Measurements from ENCODE around the gene TOR3A.
"Not testable (repeated sequence)": the region's sequence is repeated elsewhere in the genome, so short reads cannot be mapped to it uniquely, and the experiment has no call there.

The TOR3A gene

DNA sequence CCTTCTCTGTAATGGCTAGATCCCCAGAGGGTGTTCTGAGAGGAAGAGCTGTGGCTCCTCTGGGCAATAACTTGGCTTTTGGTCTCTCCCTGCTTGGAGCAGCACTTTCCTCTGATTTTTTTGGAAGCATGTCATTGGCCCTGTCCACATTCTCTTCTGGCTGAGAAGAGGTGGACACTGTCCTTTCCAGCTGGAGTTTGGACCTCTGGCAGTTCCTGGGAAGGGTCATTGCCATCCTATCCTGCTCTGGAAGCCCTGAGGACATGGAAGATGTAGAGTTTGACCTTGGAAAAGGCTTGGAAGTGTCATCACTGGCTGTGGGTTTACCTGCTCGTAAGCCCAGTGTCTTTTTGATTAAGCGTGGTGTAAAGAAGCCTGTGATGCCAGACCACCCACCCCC lies 26.8 kb downstream of the TOR3A start:
- DNase-seq (ENCODE audit: low read depth), result no peak

DNA sequence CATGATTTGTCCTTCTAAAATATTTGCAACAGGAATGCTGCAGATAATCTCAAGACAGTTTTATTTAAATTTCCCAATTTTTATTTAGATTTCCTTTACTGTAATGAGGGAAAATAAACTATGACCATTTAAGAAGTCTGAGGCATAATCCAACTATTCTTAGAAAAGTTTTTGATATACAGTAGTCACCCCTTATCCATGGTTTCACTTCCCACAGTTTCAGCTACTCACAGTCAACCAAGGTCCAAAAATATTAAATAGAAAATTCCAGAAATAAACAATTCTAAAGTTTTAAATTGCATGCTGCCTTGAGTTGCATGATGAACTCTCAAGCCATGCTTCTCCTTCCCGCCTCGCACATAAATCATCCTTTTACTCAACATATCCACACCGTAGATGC lies 33.3 kb downstream of the TOR3A start:
- no peak for DNase-seq (ENCODE audit: low read depth)

DNA sequence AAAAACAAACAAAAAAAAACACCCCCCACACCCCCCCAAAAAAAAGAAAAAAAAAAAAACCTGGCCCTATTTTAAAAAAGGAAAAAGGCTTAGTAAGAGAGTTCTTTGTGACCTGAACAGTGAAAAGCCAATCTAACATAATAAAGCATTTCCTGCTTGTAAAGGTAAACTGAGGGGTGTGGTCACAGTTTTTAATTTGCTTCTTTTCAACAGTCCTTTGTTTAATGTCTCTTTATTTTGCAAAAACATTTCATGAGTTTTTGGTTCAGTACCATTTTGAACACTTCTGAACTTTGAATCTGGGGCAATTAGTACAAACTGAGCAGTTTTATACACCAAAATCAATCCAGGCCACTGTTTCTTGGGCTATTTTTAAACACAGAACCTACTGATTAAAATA lies 37.6 kb downstream of the TOR3A start:
- DNase-seq (ENCODE audit: low read depth), result no peak

DNA sequence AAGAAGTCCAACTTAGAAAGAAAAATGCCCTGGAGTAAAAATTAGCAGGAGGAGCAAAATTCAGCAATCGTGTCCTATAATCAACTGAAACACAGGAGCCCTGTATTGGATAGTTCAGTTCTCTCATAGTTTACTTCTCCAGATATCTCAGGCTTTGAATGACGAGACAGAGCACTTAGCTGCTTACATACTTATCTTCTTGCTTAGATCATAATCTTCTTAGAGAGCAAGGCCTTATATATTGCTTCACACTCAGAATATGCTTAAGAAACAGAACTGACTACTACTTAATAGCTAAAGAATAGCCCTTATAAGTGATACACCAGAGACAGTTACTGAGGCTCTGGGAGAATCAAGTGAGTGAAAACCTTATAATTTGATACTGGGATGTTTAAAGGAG lies 38.9 kb downstream of the TOR3A start:
- DNase-seq (ENCODE audit: low read depth), result no peak

DNA sequence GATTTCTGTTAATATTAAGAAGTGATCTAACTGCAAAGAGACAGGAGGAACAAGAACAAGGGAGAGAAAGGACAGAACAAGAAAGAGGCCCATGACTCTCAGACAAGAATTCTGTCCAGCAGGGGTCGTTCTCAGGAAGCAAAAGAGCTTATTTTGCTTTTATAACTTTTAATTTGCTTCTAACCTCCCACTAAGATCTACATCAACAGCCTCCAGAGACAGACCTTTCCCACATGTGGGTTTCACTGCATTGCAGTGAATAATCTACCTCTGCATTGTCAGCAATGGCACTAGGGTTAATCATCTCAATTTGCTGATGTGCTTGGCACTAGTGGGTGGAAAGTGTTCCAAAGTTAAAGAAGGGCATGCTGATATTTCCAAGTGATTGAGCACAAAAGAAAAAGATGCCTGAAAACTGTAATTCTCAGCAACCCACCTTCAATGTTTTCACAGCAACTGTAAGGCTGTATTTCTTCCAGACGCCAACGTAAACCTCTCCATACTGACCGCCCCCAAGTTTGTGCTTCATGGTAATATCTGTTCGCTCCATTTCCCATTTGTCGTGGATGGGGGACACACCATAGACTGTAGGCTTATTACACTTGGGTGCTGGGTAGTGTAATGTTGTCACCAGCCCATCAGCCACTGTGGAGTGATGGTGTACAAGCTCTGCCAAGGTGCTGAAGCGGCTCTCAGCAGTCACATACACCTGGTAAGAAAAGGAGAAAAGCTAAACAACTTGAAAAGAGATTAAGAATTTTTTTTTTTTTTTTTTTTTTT lies 39.5 kb downstream of the TOR3A start:
- DNase-seq (ENCODE audit: low read depth), result peak; percentile 68

DNA sequence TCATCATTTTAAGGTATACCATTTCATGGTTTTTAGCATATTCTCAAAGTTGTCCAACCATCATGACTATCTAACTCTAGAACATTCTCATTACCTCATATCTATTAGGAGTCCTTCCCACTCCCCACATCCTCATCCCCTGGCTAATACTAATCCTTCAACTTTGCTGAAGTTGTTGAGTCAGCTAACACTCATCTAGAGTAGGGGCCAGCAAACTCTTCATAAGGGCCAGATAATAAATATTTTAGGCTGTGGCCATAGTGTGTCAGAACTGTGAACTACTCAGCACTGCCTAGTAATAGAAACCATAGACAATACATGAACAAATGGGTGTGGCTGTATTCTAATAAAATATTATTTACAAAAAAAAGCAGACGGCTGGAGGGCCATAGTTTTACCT lies 43.0 kb downstream of the TOR3A start:
- DNase-seq (ENCODE audit: low read depth), result peak; percentile 89

DNA sequence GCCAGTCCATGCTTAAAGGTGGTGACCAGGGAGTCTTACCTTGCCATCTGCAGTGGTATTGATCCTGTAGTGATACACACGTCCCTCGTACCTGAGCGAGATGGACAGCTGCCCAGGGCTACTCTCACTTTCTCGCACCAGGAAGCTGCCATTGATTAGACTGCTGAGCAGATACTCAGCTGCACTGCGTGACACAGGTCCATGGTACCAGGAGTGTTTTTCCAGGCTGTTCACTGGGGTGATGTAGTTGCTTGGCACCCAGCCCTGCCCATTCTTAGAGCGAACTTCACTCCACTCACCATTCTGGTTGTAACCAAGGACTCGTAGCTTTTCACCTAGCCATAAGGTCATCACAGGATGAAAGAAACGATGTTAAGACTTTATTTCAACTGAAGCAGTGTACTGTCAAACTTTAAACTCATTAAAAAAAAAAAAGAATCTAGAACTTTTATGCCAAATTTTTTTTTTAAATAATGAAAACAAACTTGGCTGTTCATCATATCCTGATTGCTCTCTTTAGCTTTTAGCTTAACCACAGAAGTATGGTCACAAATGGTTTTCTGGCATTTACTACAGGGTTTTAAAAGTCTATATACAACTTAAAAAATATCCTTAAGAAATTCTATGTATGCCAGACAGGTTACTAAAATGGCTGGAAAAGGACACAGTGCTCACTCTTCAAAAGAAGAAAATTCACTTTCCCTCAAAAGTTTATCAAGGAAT lies 44.6 kb downstream of the TOR3A start:
- DNase-seq (ENCODE audit: low read depth), result no peak

DNA sequence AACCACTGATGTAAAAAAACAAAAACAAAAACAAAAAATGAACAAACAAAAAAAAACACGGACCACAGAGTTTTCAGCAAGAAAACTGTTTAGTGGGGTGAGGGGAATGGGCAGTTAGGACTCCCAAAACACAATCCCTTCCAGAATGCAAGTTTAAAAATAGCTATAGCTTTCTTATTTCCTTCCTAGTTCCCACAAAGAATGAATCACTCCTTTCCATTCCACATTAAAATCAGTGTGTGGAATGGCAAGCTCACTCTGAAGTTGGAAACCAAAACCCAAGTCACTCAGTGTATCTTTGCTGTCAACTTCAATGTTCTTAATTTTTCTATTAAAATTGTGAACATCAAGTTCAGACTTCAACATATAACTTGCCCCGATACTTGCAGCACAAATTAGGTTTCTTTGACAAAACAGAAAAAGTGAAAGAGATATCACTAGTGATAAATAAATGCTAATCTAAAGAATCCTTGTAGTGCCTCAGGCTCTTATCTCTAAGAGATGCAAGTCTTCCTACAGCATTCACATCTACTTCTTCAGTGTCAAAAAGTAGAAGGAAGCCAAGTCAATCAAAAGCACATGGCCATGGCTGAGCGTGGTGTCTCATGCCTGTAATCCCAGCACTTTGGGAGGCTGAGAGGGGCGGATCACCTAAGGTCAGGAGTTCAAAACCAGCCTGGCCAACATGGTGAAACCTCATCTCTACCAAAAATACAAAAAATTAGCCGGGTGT lies 45.5 kb downstream of the TOR3A start:
- peak; percentile 67 for DNase-seq (ENCODE audit: low read depth)

DNA sequence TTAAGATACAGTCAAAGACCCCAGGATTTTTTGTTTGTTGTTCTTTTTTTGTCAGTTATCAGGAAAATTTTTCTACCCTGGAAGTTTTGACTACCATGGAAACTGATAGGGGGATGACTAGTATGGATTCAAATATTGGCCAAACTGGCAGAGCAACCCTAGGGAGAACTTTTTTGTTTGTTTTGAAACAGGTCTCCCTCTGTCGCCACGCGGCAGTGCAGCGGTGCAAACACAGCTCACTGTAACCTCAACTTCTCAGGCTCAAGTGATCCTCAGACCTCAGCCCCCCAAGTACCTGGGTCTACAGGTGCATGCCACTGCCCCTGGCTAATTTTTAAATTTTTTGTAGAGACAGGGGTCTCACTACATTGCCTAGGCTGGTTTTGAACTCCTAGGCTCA lies 46.6 kb downstream of the TOR3A start:
- no peak for DNase-seq (ENCODE audit: low read depth)

DNA sequence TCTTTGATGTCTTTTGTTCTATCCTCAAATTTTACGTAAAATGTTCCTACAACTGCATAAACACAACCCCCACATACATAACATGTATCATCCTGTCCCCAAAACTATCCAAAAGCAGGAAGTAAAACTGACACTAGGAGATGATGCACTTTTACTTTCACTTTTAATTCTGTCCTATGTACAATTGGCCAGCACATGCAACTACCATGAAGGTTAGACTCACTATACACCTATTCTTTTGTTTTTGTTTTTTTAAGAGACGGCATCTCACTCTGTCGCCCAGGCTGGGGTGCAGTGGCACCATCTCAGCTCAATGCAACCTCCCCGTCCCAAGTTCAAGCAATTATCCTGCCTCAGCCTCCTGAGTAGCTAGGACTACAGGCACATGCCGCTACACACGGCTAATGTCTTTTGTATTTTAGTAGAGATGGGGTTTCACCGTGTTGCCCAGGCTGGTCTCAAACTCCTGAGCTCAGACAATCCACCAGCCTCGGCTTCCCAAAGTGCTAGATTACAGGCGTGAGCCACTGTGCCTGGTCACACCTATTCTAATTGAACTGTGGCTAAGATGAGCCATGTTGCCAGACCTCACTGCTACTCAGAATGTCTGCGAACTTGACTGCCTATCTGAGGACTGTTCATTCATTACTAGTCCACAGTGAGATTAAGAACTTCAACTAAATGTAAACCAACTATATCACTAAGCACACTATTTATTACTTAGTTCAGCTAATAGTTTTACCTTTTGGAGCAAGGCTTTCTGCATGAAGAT lies 48.0 kb downstream of the TOR3A start:
- peak; percentile 70 for DNase-seq (ENCODE audit: low read depth)

DNA sequence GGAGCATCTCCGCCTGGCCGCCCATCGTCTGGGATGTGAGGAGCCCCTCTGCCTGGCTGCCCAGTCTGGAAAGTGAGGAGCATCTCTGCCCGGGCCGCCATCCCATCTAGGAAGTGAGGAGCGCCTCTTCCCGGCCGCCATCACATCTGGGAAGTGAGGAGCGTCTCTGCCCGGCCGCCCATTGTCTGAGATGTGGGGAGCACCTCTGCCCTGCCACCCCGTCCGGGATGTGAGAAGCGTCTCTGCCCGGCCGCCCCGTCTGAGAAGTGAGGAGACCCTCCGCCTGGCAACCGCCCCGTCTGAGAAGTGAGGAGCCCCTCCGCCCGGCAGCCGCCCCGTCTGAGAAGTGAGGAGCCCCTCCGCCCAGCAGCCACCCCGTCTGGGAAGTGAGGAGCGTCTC lies 53.3 kb downstream of the TOR3A start:
- not testable (repeated sequence) for DNase-seq (ENCODE audit: low read depth)

DNA sequence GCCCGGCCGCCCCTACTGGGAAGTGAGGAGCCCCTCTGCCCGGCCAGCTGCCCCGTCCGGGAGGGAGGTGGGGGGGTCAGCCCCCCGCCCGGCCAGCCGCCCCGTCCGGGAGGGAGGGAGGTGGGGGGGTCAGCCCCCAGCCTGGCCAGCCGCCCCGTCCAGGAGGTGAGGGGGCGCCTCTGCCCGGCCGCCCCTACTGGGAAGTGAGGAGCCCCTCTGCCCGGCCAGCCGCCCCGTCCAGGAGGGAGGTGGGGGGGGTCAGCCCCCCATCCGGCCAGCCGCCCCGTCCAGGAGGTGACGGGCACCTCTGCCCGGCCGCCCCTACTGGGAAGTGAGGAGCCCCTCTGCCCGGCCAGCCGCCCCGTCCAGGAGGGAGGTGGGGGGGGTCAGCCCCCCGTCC lies 53.8 kb downstream of the TOR3A start:
- not testable (repeated sequence) for DNase-seq (ENCODE audit: low read depth)

DNA sequence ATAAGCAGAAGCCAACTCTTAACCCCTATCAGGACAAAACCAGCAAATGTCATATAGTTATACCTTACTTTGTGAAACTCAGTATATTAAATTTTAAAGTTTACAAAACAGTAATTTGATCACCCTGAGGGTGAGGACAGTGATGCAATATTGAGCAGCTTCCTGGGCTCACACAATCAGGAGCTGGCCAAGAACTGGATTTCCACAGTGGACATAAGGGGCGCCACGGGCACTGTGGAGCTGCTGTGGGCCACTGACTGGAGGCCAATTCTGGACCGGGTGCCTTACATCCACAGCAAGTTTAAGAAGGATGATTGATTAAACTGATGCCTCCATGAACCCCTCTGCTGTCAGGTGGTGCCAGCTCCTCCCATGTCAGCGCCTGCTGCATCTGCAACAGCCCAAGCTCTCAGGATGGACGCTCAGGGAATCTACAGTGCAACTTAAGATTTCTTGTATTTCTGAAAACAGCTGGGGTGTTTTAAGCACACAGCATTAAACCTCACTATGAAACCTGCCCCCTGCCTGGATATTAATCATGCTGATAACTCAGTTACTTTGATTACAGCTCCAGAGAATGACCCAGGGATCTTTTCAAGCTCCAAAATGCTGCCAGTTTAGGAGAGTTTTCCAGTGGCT lies 55.9 kb downstream of the TOR3A start:
- DNase-seq (ENCODE audit: low read depth), result peak; percentile 30

DNA sequence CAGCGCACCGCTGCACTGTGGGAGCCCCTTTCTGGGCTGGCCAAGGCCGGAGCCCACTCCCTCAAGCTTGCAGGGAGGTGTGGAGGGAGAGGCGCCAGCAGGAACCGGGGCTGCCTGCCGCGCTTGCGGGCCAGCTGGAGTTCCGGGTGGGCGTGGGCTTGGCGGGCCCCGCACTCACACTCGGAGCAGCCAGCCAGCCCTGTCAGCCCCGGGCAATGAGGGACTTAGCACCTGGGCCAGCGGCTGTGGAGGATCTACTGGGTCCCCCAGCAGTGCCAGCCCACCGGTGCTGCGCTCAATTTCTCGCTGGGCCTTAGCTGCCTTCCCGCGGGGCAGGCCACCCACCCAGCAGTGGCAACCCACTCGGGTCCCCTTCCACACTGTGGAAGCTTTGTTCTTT lies 56.9 kb downstream of the TOR3A start:
- not testable (repeated sequence) for DNase-seq (ENCODE audit: low read depth)

DNA sequence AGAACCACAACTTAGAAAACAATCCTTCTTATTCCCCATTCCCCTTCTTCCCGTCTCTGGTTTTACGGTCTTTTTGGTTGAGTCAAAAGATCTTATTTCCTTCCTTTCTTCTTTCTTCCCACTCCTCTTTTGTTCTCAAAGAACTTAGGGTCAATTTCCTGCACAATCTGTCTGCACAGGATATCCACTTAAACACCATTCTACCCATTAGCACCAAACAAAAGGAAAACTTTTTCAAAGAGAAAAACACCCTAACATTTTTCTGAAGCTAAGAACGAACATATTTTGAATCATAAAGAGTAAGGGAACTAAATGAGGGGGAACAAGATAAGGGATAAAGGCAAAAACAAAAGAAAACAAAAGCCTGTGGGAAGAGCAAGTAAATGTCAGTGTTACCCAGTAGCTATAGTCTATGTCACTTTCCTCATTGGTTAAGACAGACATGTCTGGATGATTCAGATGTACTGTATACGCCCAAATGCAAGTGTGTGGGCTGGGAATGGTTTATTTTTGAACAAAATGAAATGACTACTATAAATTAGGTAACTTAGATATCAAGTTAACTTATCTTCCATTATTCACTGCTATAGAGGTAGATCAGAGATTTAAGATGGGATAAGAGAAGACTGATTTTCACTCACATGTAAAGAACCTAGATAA lies 59.9 kb downstream of the TOR3A start:
- peak; percentile 86 for DNase-seq (ENCODE audit: low read depth)

DNA sequence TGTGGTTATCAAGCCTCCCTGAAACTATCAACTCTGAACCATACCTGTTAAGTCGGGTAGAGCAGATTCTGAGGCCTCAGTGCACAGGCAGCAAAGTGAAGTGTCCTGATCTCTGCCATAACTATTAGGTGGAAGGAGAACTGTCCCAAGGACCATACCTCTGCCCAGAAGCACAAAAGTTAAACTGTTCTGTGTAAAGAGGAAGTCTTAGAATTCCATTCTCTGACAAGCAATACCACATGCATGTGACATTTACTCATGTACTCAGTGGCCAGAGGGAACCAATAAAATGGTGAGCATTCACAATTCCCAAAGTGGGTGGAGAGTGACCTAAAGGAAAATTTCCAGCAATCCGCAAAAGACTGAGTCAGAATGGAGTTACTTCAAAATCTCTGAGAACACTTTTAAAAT lies 61.0 kb downstream of the TOR3A start:
- DNase-seq (ENCODE audit: low read depth), result peak; percentile 99

DNA sequence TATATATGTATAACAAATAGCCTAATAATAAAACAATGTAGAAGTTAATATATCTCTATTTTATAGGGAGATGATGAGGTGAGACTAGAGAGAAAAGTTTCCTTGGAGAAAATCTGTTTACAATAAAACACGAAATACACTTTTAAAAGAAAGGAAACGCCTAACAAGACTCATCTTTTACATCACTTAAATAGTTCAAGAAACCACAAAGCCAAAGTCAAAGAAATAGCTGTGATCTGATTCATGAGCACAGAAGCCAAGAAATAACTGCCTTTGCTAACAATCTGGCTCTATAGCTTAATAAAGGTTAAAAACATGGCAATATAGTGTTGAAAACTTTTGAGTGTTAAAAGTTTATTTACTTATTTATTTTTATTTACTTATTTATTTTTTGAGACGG lies 61.5 kb downstream of the TOR3A start:
- peak; percentile 97 for DNase-seq (ENCODE audit: low read depth)

DNA sequence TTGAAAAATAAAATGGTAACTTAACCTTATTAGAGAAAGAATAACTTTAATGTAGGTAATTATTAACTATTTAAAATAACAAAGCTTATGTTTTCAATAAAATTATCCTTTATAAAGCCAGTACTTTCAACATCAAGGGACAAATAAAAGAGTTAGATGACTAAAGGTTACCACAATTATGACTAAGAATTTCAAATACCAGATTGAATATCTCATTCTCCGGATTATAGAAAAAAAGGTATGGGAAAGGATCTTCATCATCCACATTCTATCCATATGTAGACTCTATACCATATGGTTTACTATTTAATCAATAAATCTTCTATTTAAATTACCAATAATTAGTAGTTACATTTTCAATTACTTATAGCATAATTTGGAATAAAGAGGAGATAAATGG lies 62.8 kb downstream of the TOR3A start:
- DNase-seq (ENCODE audit: low read depth), result peak; percentile 90

DNA sequence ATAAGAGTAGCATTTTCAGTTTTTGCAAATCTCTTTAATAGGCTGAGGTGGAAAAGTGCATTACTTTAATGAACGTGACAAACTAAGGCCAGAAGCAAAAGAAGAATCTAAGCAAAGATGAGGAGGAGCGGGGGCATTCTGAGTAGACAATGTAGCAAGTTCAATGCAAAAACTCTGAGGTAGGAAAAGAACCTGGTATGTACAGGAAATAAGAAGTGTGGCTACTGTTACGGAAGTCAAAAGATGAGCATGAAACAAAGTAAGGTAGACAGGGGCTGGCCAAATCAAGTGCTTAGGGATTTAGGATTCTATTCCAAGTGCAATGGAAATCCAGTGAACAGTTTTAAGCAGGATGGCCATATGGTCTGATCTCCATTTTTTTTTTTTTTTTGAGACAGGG lies 63.7 kb downstream of the TOR3A start:
- no peak for DNase-seq (ENCODE audit: low read depth)
